ENCODE measurements around the gene ISL2. TPM values are rescaled to one million over a fixed set of nuclear protein-coding genes. Genes with fewer than 3 reads are reported as not detected.

Gene ISL2
- polyA plus RNA-seq, 1 donor (not counting 4 experiments of a cell fraction or from before 2014, with no cell fraction given), result not detected

DNA sequence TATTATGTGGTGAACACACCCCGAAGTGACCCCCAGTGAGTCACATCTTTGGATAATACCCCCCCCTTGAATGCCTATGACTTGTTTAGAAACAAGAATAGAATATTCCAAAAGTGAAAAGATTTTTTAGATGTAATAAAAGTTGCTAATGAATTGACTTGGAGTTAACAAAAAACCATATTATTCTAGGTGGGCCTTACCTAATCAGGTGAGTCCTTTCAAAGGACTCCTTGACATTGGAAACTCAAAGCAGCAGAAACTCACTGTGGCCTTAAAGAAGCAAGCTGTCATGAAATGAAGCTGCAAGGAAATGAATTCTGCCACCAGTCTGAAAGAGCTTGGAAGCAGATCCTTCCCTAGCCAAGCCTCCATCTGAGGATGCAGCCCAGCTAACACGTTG lies 10.9 kb upstream of the ISL2 start:
- Histone ChIP-seq H2AFZ (ENCODE audit: control insufficient read depth, low read length) (no peak overlapping the region), H3K36me3 (ENCODE audit: control insufficient read depth in 2 of 2, extremely low read depth in 1 of 2, insufficient read depth in 2 of 2, low read length in 2 of 2) (no peaks in the 10 kb centered on the region), H4K20me1 (ENCODE audit: control insufficient read depth, extremely low read depth, insufficient read depth, low read length) (no peaks in the 10 kb centered on the region), H3K4me1 (ENCODE audit: control insufficient read depth, extremely low read depth, insufficient read depth, low read length) (peaks cover 6% of the 10 kb centered on the region), H3K9me3 (ENCODE audit: control insufficient read depth, low read depth, low read length) (no peaks in the 10 kb centered on the region), H3K9ac (ENCODE audit: control insufficient read depth, extremely low read depth, insufficient read depth, low read length) (no peak overlapping the region), H3K4me2 (ENCODE audit: control insufficient read depth, extremely low read depth, insufficient read depth, low read depth, low read length) (no peak overlapping the region), H3K79me2 (ENCODE audit: control insufficient read depth, insufficient read depth, low read length) (no peaks in the 10 kb centered on the region), H3K9me1 (ENCODE audit: control insufficient read depth, extremely low read depth, insufficient read depth, low read length) (no peaks in the 10 kb centered on the region), H3K27ac (ENCODE audit: control insufficient read depth, insufficient read depth, low read length) (no peak overlapping the region), H3K4me3 (ENCODE audit: control insufficient read depth in 2 of 3, extremely low read depth in 1 of 3, insufficient read depth in 2 of 3, low read depth in 1 of 3, low read length in 3 of 3) (no peak overlapping the region), H3K27me3 (ENCODE audit: control insufficient read depth, extremely low read depth, insufficient read depth, low read length) (no peaks in the 10 kb centered on the region)
- no peak for DNase-seq (ENCODE audit: low read depth, low spot score)
- dilution Hi-C loops (cut with MboI; ENCODE audit: extremely low pct_ligation_motif_present, low sequenced_read_pairs), result no loop called here
- TF ChIP-seq EZH2 (IDR thresholded peaks at IDR 0.05; ENCODE audit: low read length), result no peak
- TF ChIP-seq, protein P1, sequence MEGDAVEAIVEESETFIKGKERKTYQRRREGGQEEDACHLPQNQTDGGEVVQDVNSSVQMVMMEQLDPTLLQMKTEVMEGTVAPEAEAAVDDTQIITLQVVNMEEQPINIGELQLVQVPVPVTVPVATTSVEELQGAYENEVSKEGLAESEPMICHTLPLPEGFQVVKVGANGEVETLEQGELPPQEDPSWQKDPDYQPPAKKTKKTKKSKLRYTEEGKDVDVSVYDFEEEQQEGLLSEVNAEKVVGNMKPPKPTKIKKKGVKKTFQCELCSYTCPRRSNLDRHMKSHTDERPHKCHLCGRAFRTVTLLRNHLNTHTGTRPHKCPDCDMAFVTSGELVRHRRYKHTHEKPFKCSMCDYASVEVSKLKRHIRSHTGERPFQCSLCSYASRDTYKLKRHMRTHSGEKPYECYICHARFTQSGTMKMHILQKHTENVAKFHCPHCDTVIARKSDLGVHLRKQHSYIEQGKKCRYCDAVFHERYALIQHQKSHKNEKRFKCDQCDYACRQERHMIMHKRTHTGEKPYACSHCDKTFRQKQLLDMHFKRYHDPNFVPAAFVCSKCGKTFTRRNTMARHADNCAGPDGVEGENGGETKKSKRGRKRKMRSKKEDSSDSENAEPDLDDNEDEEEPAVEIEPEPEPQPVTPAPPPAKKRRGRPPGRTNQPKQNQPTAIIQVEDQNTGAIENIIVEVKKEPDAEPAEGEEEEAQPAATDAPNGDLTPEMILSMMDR (optimal IDR thresholded peaks at IDR 0.05 in 1 of 3, IDR thresholded peaks at IDR 0.05 in 1 of 3, conservative IDR thresholded peaks at IDR 0.05 in 1 of 3; ENCODE audit: extremely low read depth in 1 of 3, insufficient read depth in 2 of 3, low read length in 3 of 3), result no peak
- no peak for FAIRE-seq

DNA sequence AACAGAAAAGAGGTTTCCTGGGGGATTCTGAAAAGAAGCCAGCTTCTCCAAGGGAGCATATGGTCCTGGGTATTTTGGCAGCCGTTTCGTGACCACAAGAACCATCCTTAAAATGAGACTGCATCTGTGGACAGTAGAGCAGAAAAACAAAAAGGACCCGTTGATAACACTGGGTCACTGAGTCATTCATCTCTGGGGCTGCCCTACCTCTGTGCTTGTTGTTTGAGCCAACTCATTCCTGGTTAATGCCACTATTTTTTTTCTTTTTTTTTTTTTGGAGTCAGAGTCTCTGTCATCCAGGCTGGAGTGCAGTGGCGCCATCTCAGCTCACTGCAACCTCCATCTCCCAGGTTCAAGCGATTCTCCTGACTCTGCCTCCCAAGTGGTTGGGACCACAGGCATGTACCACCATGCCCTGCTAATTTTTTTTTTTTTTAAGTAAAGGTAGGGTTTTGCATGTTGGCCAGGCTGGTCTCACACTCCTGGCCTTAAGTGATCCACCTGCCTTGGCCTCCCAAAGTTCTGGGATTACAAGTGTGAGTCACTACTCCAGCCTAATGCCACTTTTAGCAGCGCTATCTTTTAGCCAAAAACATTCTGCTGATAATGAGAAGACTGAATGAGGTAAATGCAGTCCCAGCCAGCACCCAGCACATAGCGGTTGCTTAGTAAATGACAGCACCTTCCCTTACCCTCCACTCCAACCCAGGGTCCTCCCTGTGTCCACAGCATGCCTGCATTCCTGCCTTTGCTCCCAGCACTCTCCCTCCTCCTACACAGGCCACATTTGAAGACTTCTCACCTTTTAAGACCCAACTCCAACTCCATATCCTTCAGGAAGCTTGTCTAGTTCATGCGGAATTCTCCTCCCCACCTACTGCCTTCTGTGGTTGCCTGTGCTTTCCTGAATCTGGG lies 9.1 kb upstream of the ISL2 start:
- H2AFZ ChIP-seq (ENCODE audit: control insufficient read depth, low read length), result no peak overlapping the region
- peaks cover 6% of the 10 kb centered on the region for H3K4me1 ChIP-seq (ENCODE audit: control insufficient read depth, extremely low read depth, insufficient read depth, low read length)
- no peaks in the 10 kb centered on the region for H3K79me2 ChIP-seq (ENCODE audit: control insufficient read depth, insufficient read depth, low read length)
- dilution Hi-C loops (cut with MboI; ENCODE audit: extremely low pct_ligation_motif_present, low sequenced_read_pairs), result no loop called here
- H3K9me3 ChIP-seq (ENCODE audit: control insufficient read depth, low read depth, low read length), result no peaks in the 10 kb centered on the region
- no peaks in the 10 kb centered on the region for H3K36me3 ChIP-seq (ENCODE audit: control insufficient read depth in 2 of 2, extremely low read depth in 1 of 2, insufficient read depth in 2 of 2, low read length in 2 of 2)
- H3K4me3 ChIP-seq (ENCODE audit: control insufficient read depth in 2 of 3, extremely low read depth in 1 of 3, insufficient read depth in 2 of 3, low read depth in 1 of 3, low read length in 3 of 3), result no peak overlapping the region
- H3K9me1 ChIP-seq (ENCODE audit: control insufficient read depth, extremely low read depth, insufficient read depth, low read length), result no peaks in the 10 kb centered on the region
- no peak for FAIRE-seq
- H3K9ac ChIP-seq (ENCODE audit: control insufficient read depth, extremely low read depth, insufficient read depth, low read length), result no peak overlapping the region
- TF ChIP-seq, protein P1 (optimal IDR thresholded peaks at IDR 0.05 in 1 of 3, IDR thresholded peaks at IDR 0.05 in 1 of 3, conservative IDR thresholded peaks at IDR 0.05 in 1 of 3; ENCODE audit: extremely low read depth in 1 of 3, insufficient read depth in 2 of 3, low read length in 3 of 3), result no peak
- no peak for TF ChIP-seq EZH2 (IDR thresholded peaks at IDR 0.05; ENCODE audit: low read length)
- no peak overlapping the region for H3K27ac ChIP-seq (ENCODE audit: control insufficient read depth, insufficient read depth, low read length)
- no peaks in the 10 kb centered on the region for H3K27me3 ChIP-seq (ENCODE audit: control insufficient read depth, extremely low read depth, insufficient read depth, low read length)
- no peak overlapping the region for H3K4me2 ChIP-seq (ENCODE audit: control insufficient read depth, extremely low read depth, insufficient read depth, low read depth, low read length)
- no peaks in the 10 kb centered on the region for H4K20me1 ChIP-seq (ENCODE audit: control insufficient read depth, extremely low read depth, insufficient read depth, low read length)
- no peak for DNase-seq (ENCODE audit: low read depth, low spot score)

Data from keratinocyte (primary cell).